Limb (tissue), 2 donors: Measurements from ENCODE around the gene PTPRJ.

Experiments used
- DNase-seq, 2 donors: peaks; one replicate each; pipeline ENCODE4 v3.0.0-alpha.2; 2016; ENCODE audit errors: extremely low spot score in 2 of 2

Gene PTPRJ

GRCh38 chr11:48063424-48063978 is 83.1 kb downstream of the PTPRJ start:
- peak in 1 of 2 donors; percentile 81 for DNase-seq

GRCh38 chr11:48064306-48064705 is 83.9 kb downstream of the PTPRJ start:
- no peak for DNase-seq

GRCh38 chr11:48066881-48067800 is 86.8 kb downstream of the PTPRJ start:
- no peak for DNase-seq

GRCh38 chr11:48073031-48073861 is 92.9 kb downstream of the PTPRJ start:
- no peak for DNase-seq

- no peak for DNase-seq
Measured at GRCh38 chr11:48074425-48075181, 94.2 kb downstream of the PTPRJ start.

- no peak for DNase-seq
Measured at GRCh38 chr11:48075637-48076036, 95.3 kb downstream of the PTPRJ start.

GRCh38 chr11:48077251-48077650 is 96.9 kb downstream of the PTPRJ start:
- DNase-seq: no peak

- DNase-seq: no peak
Measured at GRCh38 chr11:48078689-48079088, 98.3 kb downstream of the PTPRJ start.

- no peak for DNase-seq
Measured at GRCh38 chr11:48079596-48079995, 99.2 kb downstream of the PTPRJ start.

GRCh38 chr11:48080301-48080861 is 100.0 kb downstream of the PTPRJ start:
- no peak for DNase-seq

- peak in 1 of 2 donors; percentile 13 for DNase-seq
Measured at GRCh38 chr11:48081151-48082010, 101.0 kb downstream of the PTPRJ start.

GRCh38 chr11:48082771-48083170 is 102.4 kb downstream of the PTPRJ start:
- DNase-seq: no peak

- DNase-seq: no peak
Measured at GRCh38 chr11:48083421-48083820, 103.1 kb downstream of the PTPRJ start.

- no peak for DNase-seq
Measured at GRCh38 chr11:48085688-48086087, 105.3 kb downstream of the PTPRJ start.

- no peak for DNase-seq
Measured at GRCh38 chr11:48087422-48087821, 107.1 kb downstream of the PTPRJ start.

- no peak for DNase-seq
Measured at GRCh38 chr11:48087974-48088681, 107.8 kb downstream of the PTPRJ start.

GRCh38 chr11:48088682-48089050 is 108.3 kb downstream of the PTPRJ start:
- no peak for DNase-seq

GRCh38 chr11:48090174-48090573 is 109.8 kb downstream of the PTPRJ start:
- no peak for DNase-seq

- peak in 1 of 2 donors; percentile 15 for DNase-seq
Measured at GRCh38 chr11:48091426-48092102, 111.2 kb downstream of the PTPRJ start.
